ENCODE measurements around the gene IL5RA.

- TF ChIP-seq, protein P1, sequence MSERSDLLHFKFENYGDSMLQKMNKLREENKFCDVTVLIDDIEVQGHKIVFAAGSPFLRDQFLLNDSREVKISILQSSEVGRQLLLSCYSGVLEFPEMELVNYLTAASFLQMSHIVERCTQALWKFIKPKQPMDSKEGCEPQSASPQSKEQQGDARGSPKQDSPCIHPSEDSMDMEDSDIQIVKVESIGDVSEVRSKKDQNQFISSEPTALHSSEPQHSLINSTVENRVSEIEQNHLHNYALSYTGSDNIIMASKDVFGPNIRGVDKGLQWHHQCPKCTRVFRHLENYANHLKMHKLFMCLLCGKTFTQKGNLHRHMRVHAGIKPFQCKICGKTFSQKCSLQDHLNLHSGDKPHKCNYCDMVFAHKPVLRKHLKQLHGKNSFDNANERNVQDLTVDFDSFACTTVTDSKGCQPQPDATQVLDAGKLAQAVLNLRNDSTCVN (CRISPR knock-in tag; IDR thresholded peaks at IDR 0.05), result no peak
- TF ChIP-seq CHD2 (IDR thresholded peaks at IDR 0.05; ENCODE audit: low read depth, low read length) (no peak), YY1 (IDR thresholded peaks at IDR 0.05; ENCODE audit: borderline replicate concordance in 1 of 3, control insufficient read depth in 1 of 3, extremely low read depth in 1 of 3, insufficient read depth in 3 of 3, insufficient read length in 1 of 3, insufficient replicate concordance in 2 of 3, low read depth in 1 of 3, low read length in 2 of 3) (no peak), POLR2A (conservative IDR thresholded peaks at IDR 0.05) (no peak), CCAR2 (IDR thresholded peaks at IDR 0.05; ENCODE audit: low read depth, low read length) (no peak), PCBP1 (IDR thresholded peaks at IDR 0.05; ENCODE audit: low read depth, low read length, poor library complexity, severe bottlenecking) (no peak), ZNF121 (CRISPR knock-in tag; conservative IDR thresholded peaks at IDR 0.05) (no peak), VEZF1 (CRISPR knock-in tag; IDR thresholded peaks at IDR 0.05) (no peak)
Observed at GRCh38 chr3:3020209-3020608, 90.0 kb downstream of the IL5RA start.

Measured in K562 (cell line).